HG03045 (cell line): ENCODE results near the gene CFAP45.

Experiments used
- ATAC-seq: cut with Tn5 transposase; IDR thresholded peaks from one replicate; pipeline ENCODE4 v1.9.1; 2021; ENCODE audit warnings: mild to moderate bottlenecking, moderate library complexity; ENCODE audit not compliant: unreplicated experiment

The CFAP45 gene

DNA sequence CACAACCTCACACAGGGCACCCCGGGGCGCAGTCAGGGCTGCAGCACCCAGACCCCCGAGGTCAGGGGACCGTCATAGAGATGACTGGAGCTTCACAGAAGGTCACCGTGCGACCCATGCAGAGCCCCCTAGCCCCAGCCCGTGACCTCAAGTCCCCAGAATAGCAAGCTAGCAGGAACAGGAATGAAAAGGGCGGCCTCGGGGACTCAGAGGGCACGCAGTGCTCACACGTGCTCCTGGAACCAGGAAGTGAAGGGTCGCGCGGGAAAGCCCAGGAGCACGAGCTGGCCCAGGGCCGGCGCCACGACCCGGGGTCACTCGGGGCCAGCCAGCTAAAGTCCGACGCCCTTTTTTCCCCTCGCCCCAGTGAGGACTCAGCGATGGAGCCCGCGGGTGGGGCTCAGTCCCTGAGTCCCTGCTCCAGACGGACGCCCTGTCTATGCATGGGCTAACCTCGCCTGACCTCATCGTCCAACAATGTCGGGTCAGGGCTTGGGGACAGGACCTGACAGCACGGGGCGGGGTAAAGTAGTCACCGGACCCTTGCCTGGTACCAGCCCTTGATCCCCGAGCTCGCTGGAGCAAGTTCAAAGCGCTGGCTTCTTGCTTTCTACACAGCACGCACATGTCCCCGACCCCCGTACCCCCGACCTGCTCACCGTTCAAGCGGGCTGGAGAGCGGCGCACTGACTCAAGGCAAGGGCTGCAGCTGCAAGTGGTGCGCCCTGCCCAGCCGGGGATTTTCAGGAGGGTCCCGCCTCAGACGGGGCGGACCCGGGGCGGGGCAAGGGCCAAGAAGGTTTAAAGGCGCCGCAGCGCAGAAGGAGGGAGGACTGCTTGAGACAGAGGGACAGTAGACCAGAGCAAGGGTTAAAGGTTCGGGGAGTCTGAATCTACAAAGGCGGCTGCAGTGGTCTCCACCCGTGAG is 25.1 kb upstream of the CFAP45 start, which contains the start of gene TAGLN2:
Gene TAGLN2 (minus strand): TSS at position 717 of the 928 bp plus-strand sequence. CDS start 4,998 bp downstream, outside the sequence.
- ATAC-seq: peak; percentile 60

DNA sequence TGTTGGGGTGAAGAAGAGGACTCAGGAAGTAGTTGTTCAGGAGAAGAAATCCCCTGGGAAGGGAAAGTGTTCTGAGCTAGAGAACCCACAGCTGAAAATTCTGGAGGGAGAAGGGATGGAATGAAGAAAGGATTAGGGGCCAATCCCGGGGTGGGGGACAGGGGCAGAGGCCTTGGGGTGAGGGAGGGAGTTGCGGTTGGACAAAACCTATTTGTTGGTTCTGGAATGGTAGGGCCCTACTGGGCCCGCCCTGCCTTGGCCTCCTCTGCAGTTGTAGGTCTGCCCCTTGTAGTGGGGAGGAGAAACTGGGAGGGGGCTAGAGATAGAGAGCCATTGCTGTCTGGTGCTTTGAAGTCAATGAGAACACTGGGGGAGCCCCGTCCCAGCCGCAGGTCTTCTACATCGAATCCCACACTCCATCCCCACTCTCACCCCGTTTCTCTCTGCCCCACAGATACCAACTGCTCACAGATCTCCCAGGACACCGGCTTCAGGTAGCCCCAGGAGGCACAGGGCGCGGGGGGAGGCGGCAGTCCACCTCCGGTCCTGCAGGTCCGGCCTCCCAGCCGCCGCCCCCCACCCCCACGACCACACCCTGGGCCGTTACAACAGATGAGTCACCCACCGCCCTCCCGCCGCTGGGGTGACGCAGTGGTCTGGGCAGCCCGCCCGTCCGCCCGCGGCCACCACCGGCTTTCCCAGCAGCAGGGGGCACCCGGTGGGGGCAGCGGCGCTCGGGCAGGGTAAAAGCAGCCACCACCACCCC is 24.2 kb upstream of the CFAP45 start:
- peak; percentile 10 for ATAC-seq

- peak; percentile 28 for ATAC-seq
These were observed 23.4 kb upstream of the CFAP45 start for GRCh38 chr1:159923203-159924024.

- ATAC-seq: no peak
These were observed 22.7 kb upstream of the CFAP45 start for GRCh38 chr1:159922511-159923202.

DNA sequence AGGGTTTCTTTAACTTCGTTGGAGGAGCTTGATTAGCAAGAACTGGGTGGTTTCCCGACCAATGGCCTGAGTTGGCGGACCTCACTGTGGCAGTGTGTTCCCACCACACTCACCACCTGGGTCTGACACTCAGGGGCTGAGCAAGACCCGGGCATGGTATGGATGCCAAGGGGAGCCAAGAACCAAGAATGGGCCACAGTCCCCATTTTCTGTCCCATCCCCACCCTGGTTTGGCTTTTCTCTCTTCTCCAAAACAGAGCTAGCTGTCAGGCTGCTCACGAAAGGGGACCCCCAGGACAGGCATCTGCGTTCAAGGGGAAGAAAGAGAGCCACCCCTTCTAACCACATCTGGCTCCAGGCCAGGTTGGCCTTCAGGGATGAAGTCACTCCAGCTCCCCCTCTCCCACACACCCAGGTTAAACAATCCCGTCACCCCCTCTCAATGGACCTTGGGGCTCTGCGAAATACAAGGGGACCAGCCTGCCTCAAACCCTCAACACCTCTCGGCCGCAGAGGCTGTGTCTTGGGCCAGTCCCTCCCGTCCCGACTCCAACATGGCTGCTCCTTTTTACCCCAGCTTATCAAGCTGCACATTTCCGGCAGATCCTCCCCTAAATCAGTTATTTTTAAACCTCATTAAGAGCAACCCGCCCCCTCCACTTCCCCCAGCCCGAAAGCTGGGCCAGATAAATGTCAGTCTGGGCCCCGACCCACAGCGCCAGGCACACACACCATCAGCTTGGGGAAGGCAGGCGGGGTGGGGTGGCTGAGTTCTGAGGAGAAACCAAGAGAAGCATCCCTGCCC is 21.9 kb upstream of the CFAP45 start:
- ATAC-seq: peak; percentile 12

GRCh38 chr1:159921251-159921650 is 21.3 kb upstream of the CFAP45 start:
- ATAC-seq: peak; percentile 15

GRCh38 chr1:159920651-159921050 is 20.7 kb upstream of the CFAP45 start:
- ATAC-seq: no peak

DNA sequence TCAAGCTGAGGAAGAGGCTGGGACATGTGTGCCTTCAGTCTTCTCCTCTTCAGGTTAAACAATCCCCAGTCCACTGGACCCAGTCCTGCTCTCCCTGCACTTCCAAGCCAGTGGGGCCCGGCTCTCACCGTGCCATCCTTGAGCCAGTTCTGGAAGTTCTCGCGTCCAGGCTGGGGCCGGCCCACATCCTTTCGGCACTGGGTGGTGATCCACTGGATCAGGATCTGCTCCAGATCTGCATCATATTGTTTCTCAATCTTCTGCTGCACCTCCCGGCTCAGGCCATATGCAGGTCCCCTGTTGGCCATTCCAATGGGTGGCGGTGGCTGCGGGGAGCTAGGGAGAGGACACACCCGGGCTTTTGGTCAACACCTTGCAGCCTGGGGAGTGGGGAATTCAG is 20.2 kb upstream of the CFAP45 start:
- ATAC-seq: no peak

DNA sequence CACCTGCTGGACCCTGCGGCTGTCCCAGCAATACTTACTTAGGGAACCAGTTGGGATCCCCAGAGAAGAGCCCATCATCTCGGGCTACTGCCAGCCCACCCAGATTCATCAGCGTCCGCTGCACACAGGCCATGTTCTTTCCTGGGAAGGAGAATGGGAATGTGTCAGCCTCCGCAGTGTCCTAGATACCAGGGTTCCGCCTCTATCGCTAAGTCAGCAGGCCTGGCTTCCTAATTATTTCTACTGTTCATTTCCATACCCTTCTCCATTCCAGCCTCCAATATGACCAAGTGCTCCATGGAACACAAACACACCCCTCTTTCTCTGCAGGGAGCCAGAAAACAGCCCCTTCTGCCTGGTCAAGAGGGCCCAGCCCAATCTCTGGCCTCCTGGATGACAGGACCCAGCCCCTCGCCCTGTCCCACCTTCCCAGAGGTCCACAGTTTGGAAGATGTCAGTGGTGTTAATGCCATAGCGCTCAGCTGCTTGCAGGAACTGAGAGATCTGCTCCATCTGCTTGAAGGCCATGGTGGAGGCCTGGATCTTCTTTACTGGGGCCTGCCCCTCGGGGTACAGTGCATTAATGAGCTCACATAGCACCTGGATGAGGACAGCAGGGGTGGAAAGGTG is 19.4 kb upstream of the CFAP45 start:
- no peak for ATAC-seq

GRCh38 chr1:159918352-159919200 is 18.6 kb upstream of the CFAP45 start:
- no peak for ATAC-seq

DNA sequence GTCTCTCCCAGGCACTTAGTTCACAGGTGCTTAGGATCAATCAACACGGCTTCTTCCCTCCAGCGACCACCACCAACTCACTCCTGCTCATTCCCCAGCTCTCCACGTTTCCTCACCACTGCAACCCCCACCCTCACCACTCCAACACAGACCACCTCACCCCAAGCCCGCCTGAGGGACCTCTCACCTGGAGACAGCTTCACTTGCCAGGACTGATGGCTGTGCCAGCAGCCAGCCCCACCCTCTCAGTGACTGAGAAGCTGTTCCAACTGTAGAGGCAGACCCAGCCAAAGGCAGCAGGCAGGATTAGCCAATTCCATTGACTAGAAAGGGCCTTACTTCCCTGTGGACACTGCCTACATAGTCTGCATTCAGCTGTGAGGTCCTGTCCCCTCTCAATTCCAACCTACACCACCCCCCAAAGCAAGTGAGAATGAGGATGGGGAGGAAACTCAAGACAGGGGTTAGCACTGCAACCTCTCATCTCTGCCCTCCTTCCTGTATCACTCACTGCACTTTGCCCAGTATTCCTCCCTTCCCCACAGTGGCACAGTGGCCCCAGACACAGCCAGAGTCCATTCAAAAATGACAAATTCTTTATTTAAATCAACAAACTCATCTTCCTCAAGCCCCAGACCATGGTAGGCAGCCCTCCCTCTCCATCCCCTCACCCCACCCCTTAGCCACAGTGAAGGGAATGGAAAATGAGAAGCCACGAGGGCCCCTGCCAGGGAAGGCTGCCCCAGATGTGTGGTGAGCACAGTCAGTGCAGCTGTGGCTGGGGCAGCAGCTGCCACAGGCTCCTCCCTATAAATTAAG is 17.8 kb upstream of the CFAP45 start:
- no peak for ATAC-seq

DNA sequence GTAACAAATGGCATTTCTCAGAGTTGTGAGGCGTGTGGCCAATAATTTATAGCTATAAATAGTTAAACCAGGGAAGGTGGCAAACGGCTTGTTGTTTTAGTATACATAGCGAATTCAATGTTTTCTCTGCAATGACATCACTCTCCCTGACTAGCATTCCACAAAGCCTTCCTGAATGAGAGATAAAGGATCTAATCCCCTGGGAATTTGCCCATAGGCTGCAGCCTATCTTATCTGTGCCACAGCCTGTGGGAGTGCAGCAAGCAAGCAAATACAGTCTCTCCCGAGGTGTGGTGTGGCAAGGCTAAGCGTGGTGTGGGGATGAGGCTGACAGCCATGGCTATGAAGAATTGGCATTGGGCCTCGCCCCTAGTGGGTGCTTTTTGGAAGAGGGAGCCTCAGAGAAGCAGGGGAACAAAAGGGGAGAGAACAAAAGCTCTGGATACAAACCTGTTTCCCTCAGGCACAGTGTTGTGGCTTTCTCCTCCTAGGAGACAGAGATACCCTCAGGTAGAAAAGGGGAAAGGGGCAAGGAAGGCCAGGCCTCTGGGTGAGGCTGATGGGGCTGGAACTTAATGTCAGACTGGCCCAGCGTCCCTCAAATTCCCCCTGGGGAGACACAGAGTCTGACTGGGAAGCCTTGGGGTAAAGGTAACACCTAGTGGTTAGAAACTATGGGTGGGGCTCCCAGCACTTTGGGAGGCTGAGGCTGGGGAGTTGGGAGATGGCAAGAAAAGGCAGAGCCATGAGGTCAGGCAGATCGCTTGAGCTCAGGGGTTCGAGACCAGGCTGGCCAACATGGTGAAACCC is 16.5 kb upstream of the CFAP45 start:
- no peak for ATAC-seq

GRCh38 chr1:159915571-159916241 is 15.7 kb upstream of the CFAP45 start:
- ATAC-seq: no peak

- no peak for ATAC-seq
These were observed 14.5 kb upstream of the CFAP45 start for GRCh38 chr1:159914252-159915018.
